Left ventricle myocardium inferior (tissue), 1 donor: Measurements from ENCODE around the gene CDC42EP1. TPM values are rescaled to one million over a fixed set of nuclear protein-coding genes. Genes with fewer than 3 reads are reported as not detected.
"Not testable (repeated sequence)": the region's sequence is repeated elsewhere in the genome, so short reads cannot be mapped to it uniquely, and the experiment has no call there.

Experiments
- DNase-seq: peaks from one replicate; pipeline ENCODE4 v3.0.0-alpha.2; 2020
- H3K27ac ChIP-seq: fragments of 200-600 bp; replicated peaks from 2 replicates; pipeline ENCODE4 v1.8.0; 2021
- H3K27me3 ChIP-seq: fragments of 200-600 bp; 2 replicates; pipeline ENCODE4 v1.8.0; 2021; ENCODE audit warnings: low read depth
- H3K36me3 ChIP-seq: fragments of 200-600 bp; 2 replicates; pipeline ENCODE4 v1.8.0; 2021
- H3K4me1 ChIP-seq: fragments of 200-600 bp; 2 replicates; pipeline ENCODE4 v1.8.0; 2021
- H3K4me3 ChIP-seq: fragments of 200-600 bp; 2 replicates; pipeline ENCODE4 v1.8.0; 2021; ENCODE audit warnings: mild to moderate bottlenecking, moderate library complexity
- H3K9me3 ChIP-seq: fragments of 200-600 bp; replicated peaks from 2 replicates; pipeline ENCODE4 v1.8.0; 2021
- CTCF ChIP-seq: fragments of 200-600 bp; IDR thresholded peaks from 2 replicates; pipeline ENCODE4 v1.8.0; 2021; ENCODE audit warnings: antibody characterized with exemption, mild to moderate bottlenecking, borderline replicate concordance
- intact Hi-C: fragments of 100-400 bp; cut with micrococcal nuclease; formaldehyde crosslinking; loops from one replicate; pipeline ENCODE4 v1.11.0; 2022
- total RNA-seq: library from RNA; stranded (reverse); fragmentation: NEBNext Ultra II Directional; extraction: Animal tissue kit (Norgen Biotek cat#: 25700); gene quantifications from one replicate; pipeline ENCODE4 v1.2.1, GENCODE V29; 2021
- donor health status: DM: no; HTN: yes; CAD: no; lungs with severe emphysema.

Gene CDC42EP1
- total RNA-seq, 1 donor from 2014 or later = 17.7 TPM

- Histone ChIP-seq H3K4me3 (no peak overlapping the region), H3K36me3 (no peaks in the 10 kb centered on the region), H3K27me3 (peaks cover 8% of the 10 kb centered on the region), H3K27ac (no peak overlapping the region), H3K4me1 (peaks cover 6% of the 10 kb centered on the region), H3K9me3 (no peaks in the 10 kb centered on the region)
- DNase-seq = no peak
- intact Hi-C loops = no loop called here
- TF ChIP-seq CTCF = no peak
Measured at GRCh38 chr22:37601540-37602442, 41.5 kb downstream of the CDC42EP1 start.

- H3K27me3 ChIP-seq, DNase-seq, H3K27ac ChIP-seq, H3K9me3 ChIP-seq, H3K36me3 ChIP-seq, intact Hi-C loops, H3K4me3 ChIP-seq: not testable (repeated sequence)
- peaks cover 15% of the 10 kb centered on the region for H3K4me1 ChIP-seq
Measured at GRCh38 chr22:37602546-37603277, 42.4 kb downstream of the CDC42EP1 start.

GRCh38 chr22:37604074-37604473, 43.8 kb downstream of the CDC42EP1 start:
- intact Hi-C loops = no loop called here
- Histone ChIP-seq H3K27me3 (peaks cover 8% of the 10 kb centered on the region), H3K4me3 (no peak overlapping the region), H3K4me1 (peaks cover 25% of the 10 kb centered on the region), H3K36me3 (no peaks in the 10 kb centered on the region), H3K27ac (no peak overlapping the region), H3K9me3 (no peaks in the 10 kb centered on the region)
- no peak for TF ChIP-seq CTCF
- no peak for DNase-seq

- H3K9me3 ChIP-seq = no peaks in the 10 kb centered on the region
- no peak for DNase-seq
- intact Hi-C loops = no loop called here
- peaks cover 8% of the 10 kb centered on the region for H3K27me3 ChIP-seq
- no peaks in the 10 kb centered on the region for H3K36me3 ChIP-seq
- TF ChIP-seq CTCF = no peak
- peaks cover 30% of the 10 kb centered on the region for H3K4me1 ChIP-seq
- no peak overlapping the region for H3K27ac ChIP-seq
- no peak overlapping the region for H3K4me3 ChIP-seq
Measured at GRCh38 chr22:37604875-37605274, 44.6 kb downstream of the CDC42EP1 start.

- DNase-seq = peak; percentile 78
- TF ChIP-seq CTCF = peak; percentile 97
- peaks cover 46% of the 10 kb centered on the region for H3K4me1 ChIP-seq
- intact Hi-C loops = no loop called here
- no peaks in the 10 kb centered on the region for H3K36me3 ChIP-seq
- no peaks in the 10 kb centered on the region for H3K9me3 ChIP-seq
- H3K27ac ChIP-seq = peak overlapping the region; percentile 98
- H3K27me3 ChIP-seq = peaks cover 8% of the 10 kb centered on the region
- peak overlapping the region; percentile 92 for H3K4me3 ChIP-seq
Measured at GRCh38 chr22:37607010-37607934, 47.0 kb downstream of the CDC42EP1 start.
